IPS DF 19.7 (cell line): ENCODE measurements around the gene IFIT5.
"Not testable (repeated sequence)": the region's sequence is repeated elsewhere in the genome, so short reads cannot be mapped to it uniquely, and the experiment has no call there.

Source experiments
- DNase-seq: peaks from one replicate; pipeline ENCODE4 v3.0.0-alpha.2; 2013; ENCODE audit warnings: low read depth, low spot score

IFIT5 gene

DNA sequence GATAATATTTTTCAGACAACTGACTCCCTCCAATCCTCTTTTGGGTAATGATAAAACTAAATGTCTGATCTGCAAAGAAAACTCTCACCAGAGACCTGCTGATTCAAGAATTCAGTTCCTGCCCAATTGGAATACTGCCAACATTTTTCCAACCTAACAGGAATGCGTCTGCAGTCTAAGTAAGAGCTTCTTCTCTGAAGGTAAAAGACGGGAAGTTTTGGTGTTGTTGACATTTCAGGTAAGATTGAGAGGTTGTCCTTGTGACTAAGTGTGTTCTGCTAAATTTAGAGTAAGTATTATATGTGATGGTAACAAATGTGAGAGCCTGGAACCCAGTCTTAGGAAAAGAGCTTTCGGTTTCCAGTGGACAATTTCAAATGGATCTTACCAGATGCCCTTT lies 17.6 kb downstream of the IFIT5 start:
- no peak for DNase-seq

DNA sequence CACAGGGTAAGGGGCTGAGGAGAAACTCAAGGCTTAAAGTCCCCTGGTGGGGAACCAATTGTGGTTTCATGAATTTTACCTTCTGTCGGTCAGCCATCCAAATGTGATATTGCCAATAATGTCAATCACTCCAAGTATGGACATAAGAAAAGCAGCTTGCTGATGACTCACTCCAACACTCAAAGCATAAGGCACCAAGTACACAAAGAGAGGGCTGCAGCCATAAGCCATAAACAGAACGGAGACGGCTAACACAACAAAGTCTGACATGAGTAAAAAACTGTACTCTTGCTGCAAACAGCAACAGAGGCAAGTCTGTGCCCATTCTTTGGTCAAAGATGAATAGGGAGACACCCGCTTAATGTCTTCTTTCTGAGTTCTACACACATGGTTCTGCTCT lies 24.2 kb downstream of the IFIT5 start:
- no peak for DNase-seq

DNA sequence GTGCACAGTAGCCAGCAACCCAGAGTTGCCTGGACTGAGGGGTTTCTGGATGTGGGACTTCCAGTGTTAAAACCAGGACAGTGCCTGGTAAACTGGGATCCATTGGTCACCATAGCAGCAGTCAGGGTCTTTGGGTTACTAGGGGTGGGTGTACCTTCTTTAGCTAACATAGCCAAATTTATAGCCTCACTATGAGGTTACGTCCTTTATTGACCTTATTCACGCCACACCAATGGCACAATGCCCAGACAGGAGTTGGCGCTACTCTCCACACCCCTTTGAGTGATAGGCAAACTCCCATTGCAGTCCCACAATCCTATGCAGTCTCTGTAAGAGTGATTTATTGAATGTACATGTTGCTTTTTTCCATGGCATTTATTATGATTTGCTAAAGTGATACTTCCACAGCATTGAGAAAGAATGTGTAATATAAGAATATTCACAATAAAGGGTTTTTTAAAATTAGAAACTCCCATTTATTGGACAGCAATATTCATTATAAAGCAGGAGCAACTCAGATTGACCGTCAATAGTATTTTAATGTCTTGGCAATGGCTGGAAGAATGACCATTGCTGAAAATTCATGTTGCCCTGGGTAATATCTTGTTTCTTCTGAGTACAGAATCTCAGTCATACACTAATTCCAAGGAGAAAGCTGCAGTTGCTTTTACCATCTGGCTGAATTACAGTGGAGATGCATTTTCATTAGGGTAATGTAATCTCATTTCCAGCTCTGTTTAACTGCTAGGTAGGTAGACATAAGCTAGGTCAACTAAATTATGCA lies 26.1 kb downstream of the IFIT5 start:
- no peak for DNase-seq

DNA sequence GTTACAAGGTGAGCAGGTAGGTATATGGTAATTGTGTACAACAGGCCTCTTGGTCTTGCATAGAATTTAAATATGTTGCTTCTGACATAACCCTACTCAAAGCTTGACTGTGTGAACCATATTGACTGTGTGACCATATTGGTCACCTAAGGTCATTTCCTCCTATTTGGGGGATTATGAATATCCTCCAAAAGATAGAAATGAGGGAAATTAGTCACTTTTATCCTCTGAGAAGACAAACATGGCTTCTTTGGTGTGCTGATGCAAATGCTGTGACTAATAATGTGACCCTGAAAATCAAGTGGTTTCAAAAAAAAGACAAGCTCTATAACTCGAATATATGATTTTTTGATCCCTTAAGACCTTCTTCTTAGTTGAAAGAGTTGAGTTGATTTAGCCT lies 27.9 kb downstream of the IFIT5 start:
- no peak for DNase-seq

DNA sequence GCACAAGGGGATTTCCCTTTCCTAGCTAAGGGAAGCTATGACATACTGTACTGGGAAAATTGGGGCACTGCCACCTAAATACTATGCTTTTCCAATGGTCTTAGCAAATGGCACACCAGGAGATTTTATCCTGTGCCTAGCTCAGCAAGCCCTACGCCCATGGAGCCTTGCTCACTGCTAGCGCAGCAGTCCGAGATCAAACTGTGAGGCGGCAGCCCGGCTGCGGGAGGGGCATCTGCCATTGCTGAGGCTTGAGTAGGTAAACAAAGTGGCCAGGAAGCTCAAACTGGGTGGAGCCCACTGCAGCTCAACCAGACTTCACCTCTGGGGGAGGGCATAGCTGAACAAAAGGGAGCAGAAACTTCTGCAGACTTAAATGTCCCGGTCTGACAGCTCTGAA lies 30.5 kb downstream of the IFIT5 start:
- not testable (repeated sequence) for DNase-seq

DNA sequence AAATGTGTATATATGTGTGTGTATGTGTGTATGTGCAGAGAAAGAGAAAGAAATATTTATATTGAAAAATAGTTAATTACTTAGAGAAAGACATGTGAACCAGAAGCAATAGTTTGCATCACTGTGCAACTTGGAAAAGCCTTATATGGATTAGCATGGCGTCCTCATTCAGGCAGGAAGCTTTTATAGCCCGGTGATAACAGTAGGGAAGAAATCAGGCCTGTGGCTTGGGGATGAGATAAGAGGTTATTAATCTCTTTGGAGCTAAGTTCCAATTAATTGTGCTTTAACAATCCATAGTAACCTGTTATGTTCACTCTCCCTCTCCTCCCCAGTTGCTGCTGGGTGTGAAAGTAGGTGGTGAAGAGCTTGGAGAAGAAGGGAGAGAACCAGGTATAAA lies 36.5 kb downstream of the IFIT5 start:
- DNase-seq: no peak

DNA sequence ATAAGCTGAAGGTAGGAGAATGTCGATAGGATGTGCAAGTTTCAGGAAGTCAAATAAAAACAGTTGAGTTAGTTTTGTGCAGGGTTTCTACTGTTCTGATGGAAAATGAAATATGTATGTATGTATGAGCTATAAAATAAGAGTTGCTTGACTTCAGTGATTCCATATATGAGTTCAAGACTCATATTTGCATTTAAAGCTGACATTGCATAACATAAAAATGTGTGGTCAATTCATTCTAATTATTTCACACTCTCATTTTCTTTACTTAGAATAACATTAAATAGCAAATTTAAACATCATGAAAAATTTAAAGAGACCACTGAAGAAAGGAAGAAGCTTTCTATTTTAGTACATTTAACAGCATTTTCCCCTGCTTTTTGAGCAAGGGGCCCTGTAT lies 37.8 kb downstream of the IFIT5 start:
- no peak for DNase-seq

DNA sequence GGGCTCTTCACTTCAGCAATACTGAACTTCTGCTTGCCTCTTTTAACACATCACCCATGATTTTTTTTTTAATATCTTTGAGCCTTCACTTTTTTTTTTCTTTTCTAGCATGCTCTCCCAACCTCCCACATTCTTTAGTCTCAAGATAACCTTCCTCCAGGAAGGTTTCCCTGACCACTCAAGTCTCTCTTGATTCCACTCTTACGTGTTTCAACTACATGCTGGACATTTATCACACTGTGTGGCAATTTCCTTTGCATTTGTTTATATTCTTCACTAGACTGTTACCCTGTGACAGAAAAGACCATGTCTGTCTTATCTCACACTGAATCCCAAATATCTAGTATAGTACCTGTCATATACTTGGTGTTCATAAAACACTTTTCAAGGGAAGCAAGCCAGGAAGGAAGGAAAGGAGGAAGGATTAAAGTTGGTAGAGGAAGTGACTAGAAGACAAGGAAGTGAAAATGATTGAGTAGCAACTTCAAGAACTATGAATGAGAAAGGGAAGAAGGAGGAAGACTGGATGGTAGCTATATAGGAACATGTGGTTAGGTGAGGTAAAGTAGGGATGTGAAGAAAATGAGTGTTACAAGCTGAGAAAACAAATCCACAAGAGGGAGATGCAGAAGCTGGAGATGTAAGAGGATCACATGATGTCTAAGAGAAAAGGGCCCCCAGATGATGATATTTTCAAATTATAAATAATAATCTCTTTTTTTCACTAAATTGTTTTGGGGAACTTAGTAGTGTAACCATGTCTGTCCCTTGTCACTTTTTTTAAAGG lies 40.4 kb downstream of the IFIT5 start:
- no peak for DNase-seq

DNA sequence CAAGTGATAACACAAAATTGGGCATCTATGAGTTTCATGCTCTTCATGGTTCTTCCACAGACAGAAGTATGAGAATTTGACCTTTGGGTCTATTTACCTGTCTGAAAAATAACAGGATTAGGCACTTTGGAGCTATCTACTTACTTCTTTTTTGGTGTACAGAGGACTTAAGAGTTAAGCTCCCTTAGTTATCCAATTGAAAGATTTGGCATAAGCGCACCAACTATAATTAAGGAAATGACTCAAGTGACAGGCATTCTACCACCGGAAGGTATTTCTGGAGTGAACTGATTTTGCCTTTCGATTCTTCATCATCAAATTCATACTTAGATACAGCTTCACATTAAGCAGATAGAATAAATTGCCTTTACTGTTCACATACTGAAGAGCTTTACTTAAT lies 43.9 kb downstream of the IFIT5 start:
- DNase-seq: no peak

DNA sequence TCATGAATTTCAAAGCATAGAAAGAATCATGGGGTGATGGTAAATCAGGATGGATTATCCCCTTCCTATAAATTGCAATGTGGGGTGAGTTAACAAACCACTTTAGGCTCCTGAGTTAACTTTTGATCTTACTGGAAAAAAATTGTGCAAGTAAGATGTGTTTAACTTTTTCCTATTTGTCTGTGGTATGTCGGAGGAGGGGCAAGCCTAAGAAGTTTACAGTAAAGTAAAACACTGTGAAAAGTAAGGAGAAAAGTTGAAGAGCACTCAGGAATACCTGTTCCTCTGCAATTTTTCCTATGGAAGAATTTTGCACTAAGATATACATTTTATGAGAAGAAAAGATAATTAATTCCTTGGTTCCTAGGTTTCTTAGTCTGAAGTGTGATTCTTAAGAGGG lies 44.4 kb downstream of the IFIT5 start:
- no peak for DNase-seq

DNA sequence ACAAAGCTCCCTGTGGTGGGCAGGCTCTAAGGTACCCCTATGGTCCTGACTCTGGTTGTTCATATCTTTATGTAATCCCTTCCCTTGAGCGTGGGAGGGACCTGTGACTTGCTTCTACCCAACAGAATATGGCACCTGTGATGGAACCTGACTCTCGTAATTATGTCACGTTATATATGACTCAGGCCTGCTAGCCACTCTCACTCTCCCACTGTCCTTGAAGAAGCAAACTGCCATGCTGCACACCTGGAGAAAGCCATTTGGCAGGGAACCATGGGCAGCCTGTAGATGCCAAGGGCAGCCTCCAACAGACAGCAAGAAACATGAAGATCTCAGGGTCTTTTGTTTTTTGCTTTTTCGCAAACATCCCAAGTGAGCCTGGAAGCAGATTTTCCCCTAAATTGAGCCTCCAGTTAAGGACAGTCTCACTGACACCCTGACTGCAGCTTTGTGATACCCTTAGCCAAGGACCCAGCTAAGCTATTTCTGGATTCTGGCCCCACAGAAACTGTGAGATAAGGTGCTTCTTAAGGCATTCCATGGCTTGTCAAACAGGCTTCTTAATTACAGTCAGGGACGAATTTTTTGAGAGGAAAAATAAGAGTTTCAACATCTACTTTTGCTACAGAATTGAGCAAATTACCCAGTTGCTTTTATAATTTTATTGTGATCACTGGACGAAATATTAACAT lies 49.6 kb downstream of the IFIT5 start:
- DNase-seq: no peak

DNA sequence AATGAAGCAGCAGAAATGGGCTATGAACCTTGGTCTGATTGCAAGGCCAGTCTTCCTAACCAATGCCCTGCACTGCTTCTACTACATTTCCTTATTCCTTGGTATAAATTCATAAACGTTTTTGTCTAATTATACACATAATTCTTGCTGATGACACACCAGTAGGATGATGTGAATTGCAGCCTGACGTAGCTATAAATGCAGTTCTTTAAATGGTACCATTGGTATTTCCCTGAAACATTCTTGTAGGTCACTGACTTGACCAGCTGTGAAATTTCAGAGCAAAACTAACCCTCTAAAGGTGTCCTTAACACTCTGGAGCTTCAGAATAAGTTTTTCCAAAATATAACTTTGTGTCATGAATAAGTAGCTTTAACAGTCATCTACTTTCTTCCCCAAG lies 50.8 kb downstream of the IFIT5 start:
- DNase-seq: no peak

DNA sequence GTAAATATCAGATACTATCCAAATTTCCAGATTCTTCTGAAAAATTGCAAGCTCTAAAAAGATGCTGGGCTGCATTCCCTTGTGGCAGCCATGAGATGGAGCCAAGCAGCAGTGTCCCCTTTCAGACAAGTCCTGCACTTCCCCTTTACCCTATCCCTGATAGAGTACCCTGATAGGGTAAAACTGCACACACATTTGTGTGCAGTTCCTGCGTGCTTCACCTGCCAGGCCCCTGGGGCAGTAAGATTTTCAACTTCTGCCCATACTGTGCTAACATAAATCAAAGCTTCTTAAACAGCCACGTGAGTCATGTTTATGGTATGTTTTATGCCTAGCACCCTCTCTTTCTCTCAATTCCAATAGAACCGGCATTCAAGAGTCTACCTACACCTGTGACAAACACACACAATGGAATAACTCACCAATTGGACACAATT lies 52.2 kb downstream of the IFIT5 start:
- no peak for DNase-seq

DNA sequence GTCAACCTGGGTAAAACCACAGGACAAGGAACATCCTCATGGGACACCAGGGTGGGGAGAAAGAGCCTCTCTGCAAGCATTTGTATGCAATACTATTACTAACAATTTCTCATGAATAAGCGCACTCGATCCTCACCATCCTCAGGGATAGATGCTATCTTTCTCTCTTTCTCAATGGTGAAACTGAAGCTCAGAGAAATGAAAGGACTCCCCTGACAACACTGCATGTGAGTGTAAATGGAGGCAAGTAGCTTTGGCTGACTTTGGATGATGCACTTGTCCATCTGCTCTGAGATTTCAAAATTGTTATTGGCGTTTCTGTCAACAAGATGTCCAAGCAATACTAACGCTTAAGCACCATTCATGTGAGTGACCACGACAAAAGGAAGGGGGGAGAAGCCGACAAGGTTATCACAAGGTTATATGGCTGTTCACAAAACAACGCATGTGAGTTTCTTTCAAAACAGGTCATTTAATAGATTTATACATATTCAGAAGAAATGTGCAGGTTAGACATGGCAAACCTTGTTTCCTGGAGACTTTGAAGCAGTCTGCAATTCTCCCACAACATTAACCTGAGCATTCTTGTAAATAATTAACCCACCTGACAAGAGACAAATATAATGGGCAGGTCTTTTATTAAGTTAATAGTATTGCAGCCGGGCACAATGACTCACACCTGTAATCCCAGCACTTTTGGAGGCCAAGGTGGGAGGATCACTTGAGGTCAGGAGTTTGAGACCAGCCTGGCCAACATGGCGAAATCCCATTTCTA lies 54.0 kb downstream of the IFIT5 start:
- DNase-seq: no peak

DNA sequence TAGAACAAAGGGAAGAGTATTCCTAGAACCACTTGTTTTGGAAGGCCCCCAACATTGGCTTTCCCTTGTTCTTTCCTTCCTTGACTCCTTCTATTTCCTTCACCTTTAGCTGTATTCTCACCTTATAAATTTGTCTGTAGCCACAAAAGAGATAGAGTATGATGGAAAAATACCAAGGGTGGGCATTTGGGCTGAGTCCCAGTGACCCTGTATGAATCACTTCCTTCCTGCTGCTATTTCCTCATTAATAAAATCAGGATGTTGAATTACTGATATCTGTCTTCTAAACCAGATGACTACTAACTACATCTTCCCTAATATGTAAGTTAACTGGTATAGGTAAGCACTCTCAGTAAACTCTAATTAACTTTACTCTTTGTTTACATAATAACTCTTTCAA lies 55.1 kb downstream of the IFIT5 start:
- no peak for DNase-seq
